GM12872 (cell line): Measurements from ENCODE around the gene VPS33A.

Source experiments
- CTCF ChIP-seq: IDR thresholded peaks from 3 replicates; pipeline ENCODE4 v1.5.1; 2011; ENCODE audit warnings: low read depth, mild to moderate bottlenecking, low read length, moderate library complexity; ENCODE audit not compliant: insufficient read depth

Gene VPS33A

GRCh38 chr12:122192441-122192840 is 73.9 kb downstream of the VPS33A start:
- TF ChIP-seq CTCF, result no peak

GRCh38 chr12:122190842-122191668 is 75.2 kb downstream of the VPS33A start:
- TF ChIP-seq CTCF, result peak; percentile 92

GRCh38 chr12:122189626-122190475 is 76.4 kb downstream of the VPS33A start:
- TF ChIP-seq CTCF, result no peak

- no peak for TF ChIP-seq CTCF
Measured at GRCh38 chr12:122187466-122187865, 78.8 kb downstream of the VPS33A start.

- TF ChIP-seq CTCF, result no peak
Measured at GRCh38 chr12:122185494-122186082, 80.7 kb downstream of the VPS33A start.

GRCh38 chr12:122185079-122185478 is 81.2 kb downstream of the VPS33A start:
- TF ChIP-seq CTCF, result no peak

- TF ChIP-seq CTCF, result no peak
Measured at GRCh38 chr12:122184517-122184916, 81.8 kb downstream of the VPS33A start.
